ENCODE results near the gene KRT24.

GRCh38 chr17:40699853-40700252 is 3.7 kb downstream of the KRT24 start:
- TF ChIP-seq EZH2 (IDR thresholded peaks at IDR 0.05; ENCODE audit: insufficient read depth, low read length) = no peak
- TF ChIP-seq CTCF (IDR thresholded peaks at IDR 0.05; ENCODE audit: insufficient read depth, low read depth, low read length) = no peak

Measured in astrocyte (in vitro differentiated cells and primary cell).